Muscle of back (tissue), 11 donors: ENCODE data around the gene FNDC5. TPM values are rescaled to one million over a fixed set of nuclear protein-coding genes. Genes with fewer than 3 reads are reported as not detected.

Source experiments
- DNase-seq, 3 donors: peaks; one replicate each; pipeline versions ENCODE4 v3.0.0 to v3.0.0-alpha.2; 2013
- polyA plus RNA-seq, 10 donors: library from polyadenylated mRNA; unstranded; fragments of 120-200 nt; gene quantifications; one replicate each; pipeline ENCODE4 v1.2.1, GENCODE V29; 2013; ENCODE audit not compliant: insufficient read length in 10 of 10

The FNDC5 gene
- polyA plus RNA-seq, 10 donors, result 161 to 210 (median 176) TPM

DNA sequence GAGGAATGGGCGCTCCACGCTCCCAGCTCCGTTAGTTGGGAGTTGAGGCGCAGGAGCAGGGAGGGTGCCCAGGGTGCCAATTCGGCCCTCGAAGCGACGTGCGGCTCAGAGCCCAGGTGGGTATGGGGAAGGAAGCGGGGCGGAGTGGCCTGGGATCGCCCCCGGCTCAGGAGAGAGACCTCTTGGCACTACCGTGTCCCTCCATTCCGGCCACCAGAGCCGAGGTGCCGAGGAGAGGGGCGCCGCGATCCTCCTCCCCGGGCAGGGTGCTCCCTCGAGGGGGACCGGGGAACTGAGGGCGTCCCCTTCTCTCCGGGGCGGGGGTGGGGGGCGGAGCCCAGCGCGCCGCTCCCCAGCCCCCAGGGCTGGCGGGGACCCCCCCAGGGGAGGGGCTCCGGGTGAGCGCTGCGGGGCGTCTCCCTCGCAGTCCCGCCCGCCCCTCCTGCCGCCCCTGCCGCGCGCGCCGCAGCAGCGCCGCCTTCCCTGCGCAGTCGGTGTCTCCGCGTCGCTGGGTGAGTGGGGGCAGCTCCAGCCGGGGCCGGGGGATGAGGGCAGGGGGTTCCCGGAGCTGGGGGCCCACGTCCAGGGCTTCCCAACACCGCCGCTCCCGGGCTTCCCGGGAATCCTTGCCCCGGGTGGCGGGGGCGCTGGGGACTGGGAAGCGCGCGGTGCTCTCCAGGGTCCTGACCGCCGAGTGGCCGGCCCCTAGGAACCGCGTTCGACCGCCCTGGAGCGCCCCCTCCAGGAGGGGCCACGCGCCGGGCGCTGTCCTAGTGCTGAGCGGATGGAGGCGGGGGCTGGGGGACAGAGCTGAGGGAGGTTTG is 15.5 kb upstream of the FNDC5 start, which contains the start of gene HPCA:
Gene HPCA, plus strand, starts transcription at position 488 of the 824 bp plus-strand sequence. CDS start 2,408 bp downstream, outside the sequence.
- peak in 2 of 3 donors; percentile 67 to 80 for DNase-seq

GRCh38 chr1:32885676-32886003 is 14.9 kb upstream of the FNDC5 start:
- no peak for DNase-seq

DNA sequence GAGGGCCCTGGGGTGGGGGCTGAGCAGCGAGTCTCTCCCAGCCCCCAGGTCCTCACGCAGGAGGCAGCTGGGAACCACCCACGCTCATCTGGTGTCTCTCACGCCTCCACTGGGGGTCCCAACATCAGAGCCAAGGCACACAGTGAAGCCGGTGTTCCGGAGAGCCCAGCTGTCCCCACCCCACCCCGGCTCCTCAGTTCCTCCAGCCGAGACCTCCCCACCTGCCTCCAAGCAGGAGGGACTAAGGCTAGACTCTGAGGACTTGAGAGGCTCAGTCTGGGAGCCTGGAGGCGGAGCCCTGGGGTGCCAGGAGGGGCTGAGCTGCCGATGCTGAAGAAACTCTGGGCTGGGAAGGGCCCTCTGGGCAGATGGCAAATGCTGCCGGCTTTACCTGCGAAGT is 14.0 kb upstream of the FNDC5 start:
- no peak for DNase-seq

GRCh38 chr1:32884032-32884372 is 13.3 kb upstream of the FNDC5 start:
- DNase-seq, result no peak

- no peak for DNase-seq
These were observed 12.8 kb upstream of the FNDC5 start for GRCh38 chr1:32883338-32884031.

- no peak for DNase-seq
These were observed 11.4 kb upstream of the FNDC5 start for GRCh38 chr1:32881871-32882850.

GRCh38 chr1:32881291-32881690 is 10.6 kb upstream of the FNDC5 start:
- no peak for DNase-seq

GRCh38 chr1:32878637-32879041 is 7.9 kb upstream of the FNDC5 start:
- DNase-seq, result no peak

GRCh38 chr1:32878183-32878582 is 7.5 kb upstream of the FNDC5 start:
- no peak for DNase-seq

DNA sequence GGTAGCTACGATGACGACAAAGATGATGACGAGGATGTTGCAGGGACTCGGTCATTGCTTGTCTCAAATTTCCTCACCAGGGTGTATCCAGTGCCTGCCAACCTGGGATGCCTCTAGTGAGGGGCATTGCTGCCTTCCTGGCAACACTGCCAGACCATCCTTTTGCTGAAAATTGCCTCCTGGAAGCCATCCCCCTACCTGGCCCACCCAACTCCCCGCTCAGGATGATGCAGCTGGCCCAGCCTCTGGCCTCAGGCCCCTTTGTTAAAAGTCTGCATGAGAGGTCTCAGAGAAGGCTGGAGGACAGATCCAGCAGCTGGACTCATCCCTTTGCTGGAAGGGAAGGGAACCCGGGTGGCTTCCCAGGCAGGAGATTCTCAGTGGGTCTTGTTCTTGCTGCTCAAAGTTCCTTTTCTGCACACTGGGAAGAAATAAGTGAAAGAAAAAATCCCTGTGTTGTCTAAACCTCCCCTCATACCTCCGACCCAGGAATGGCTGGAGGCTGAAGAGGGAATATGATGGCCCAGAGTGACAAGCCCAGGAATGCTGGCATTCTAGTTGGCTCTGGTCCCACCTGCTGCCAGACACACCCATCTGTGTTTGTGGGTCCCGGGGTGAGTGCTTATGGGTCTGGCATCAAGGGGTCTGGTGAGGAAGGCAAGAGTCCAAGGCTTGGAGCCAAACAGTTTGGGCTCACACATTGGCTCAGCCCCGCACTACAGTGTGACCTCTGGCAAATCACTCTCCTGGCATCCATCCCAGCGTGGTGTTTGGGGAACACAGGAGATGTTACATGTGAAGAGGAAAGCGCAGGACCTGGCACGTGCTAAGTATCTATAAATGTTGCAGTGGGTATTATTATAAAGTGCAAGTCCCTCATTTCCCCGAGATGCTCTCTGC is 6.7 kb upstream of the FNDC5 start:
- peak in 1 of 3 donors; percentile 41 for DNase-seq

- peak in 1 of 3 donors; percentile 48 for DNase-seq
These were observed 5.9 kb upstream of the FNDC5 start for GRCh38 chr1:32876341-32877210.

DNA sequence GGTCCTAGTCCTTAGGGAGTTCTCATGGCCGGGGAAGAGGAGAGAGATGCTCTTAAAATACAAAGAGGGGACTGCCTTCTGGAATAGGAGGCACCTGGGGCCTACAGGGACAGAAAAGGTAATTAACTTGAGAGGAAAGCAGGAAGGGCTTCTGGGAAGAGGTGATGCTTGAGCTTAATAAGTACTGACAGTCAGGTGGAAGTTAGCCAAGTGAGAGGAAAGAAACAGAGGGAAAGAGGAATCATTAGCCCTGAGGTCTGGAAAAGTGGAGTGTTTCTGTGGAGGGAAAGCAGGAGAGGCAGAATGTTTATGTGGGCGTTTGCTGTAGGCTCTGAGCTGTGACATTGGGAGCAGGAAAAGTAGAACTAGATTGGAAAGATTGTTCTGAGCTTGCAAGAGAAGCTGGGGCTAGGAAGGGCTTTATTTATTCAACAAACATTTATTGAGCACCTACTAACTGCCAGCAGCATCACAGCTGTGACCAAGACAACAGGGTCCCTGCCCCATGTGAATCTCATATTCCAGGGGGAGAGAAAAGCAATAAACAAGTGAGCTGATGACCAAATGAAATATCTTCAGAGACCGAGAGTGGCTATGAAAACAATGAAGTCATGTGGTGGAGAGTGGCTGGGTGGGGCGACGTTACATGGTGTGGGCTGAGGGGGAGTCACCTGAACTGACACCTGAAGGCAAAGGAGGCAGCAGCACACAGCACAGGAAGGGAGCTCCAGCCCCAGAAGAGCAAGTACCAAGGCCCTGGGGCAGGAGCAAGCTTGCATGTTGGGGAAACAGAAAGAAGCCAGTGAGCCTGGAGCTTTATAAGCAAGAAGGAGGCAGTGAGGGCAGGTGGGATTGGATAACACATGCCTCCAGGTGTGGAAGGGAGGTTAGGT is 4.4 kb upstream of the FNDC5 start:
- no peak for DNase-seq

DNA sequence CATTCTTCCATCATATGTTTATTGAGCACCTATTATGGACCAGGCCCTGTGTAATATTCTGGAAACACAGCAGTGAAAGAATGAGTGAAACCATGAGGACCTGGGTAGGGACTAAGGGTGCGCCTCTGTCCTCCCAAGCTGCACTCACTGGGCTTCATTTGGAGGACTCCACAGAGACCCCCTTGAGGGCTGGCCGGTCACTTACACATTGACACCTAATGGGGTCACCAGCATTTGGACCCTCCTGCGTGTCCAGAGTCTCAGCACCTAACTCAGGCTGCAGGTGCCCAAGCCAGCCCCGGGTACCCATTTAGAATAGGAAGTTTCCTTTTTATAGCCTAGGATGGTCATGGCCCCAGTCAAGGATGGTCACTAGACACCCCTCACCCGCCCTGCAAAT is 2.8 kb upstream of the FNDC5 start:
- DNase-seq, result no peak

- peak in 1 of 3 donors; percentile 81 for DNase-seq
These were observed 1.4 kb upstream of the FNDC5 start for GRCh38 chr1:32872192-32872460.

DNA sequence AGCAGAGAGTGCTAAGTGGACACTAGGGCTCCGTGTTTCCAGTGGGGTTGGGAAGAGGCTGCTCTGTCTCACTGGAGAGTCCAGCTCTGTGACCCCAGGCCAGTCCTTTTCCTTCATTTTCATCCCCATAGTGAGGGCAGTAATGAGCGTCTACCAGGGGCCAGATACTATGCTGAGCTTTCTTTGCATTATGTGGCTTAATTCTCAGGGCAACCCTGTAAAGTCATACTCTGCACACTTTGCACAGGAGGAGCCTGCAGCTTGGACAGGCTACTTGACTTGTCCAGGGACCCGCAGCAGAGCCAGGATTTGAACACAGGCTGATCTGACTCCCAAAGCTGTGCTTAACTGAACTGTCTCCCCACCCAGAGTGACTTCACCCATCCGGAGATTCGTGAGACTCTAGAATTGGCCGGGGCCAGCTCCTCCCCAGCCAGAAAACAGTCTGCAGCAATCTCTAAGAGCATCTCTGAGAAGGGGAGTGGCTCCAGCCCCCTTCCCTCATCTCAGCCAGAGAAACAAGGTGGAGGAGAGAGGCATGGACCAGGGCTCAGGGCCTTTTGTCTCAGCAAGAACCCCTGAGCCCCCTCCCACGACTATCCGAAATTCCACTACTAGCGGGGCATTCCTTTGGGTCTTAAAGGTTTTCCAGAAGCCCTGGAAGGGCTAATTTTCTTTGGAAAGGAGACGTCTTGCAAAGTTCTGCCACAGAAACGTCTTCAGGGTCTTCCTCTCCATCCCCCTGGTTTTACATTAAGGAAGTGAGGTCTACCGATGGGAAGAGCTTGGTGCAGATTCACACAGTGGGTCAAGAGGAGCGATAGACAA is 866 bp upstream of the FNDC5 start:
- peak; percentile 65 to 91 (median 79) for DNase-seq

GRCh38 chr1:32869923-32870614 is 643 bp downstream of the FNDC5 start:
- DNase-seq, result peak in 1 of 3 donors; percentile 46

- DNase-seq, result no peak
These were observed 1.8 kb downstream of the FNDC5 start for GRCh38 chr1:32868806-32869455.
